ENCODE data around the gene PCDH15. TPM values are rescaled to one million over a fixed set of nuclear protein-coding genes. Genes with fewer than 3 reads are reported as not detected.

PCDH15 gene
- under 0.01 and 0.51 TPM in 2 replicates for total RNA-seq

DNA sequence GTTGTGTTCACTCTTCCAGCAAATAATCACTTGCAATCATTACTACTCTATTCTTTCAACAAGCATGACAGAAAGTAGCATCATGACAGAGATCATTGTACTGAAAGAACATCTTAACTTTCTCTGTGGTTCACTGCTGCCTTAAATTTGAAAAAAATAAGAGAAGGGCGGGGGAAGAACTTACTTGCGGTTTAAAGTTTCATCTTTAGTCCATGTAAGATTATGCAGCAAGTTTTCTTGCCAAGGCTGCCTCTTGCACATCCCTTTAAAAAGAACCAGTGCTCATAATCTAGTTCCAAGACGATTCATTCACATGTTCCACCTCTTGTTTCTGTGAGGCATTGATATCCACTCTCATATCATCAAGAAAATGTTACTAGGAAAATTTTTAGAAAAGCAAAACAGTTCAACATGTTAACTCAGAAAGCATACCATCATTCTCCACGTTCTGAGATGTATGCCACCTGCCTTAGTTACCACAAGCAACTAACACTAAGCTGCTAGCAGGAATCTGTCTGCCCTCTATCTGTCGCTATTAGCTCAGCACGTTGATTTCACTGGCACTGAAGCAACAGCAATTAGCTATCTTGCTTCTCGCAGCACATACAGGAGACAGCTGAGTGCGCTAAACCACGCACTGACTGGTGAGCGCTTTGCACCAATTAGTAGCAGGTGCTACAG, at the start of gene PCDH15:
Gene PCDH15 (minus strand): TSS at position 491 of the 681 bp plus-strand sequence. CDS start 136,969 bp downstream, outside the sequence.

Data from mesangial cell (primary cell).